Lung (tissue), 12 donors: ENCODE measurements around the gene TMCC3. TPM values are rescaled to one million over a fixed set of nuclear protein-coding genes. Genes with fewer than 3 reads are reported as not detected.

Experiments used
- ATAC-seq: fragments of 200-7000 bp; cut with Tn5 transposase; one replicate; pipeline ENCODE4 v1.9.1; 2020; ENCODE audit warnings: moderate number of reproducible peaks; ENCODE audit not compliant: insufficient read depth, low FRiP score
- DNase-seq, 3 donors: peaks; one replicate each; pipeline ENCODE4 v3.0.0-alpha.2; 2013 to 2017
- H3K27ac ChIP-seq, 2 donors: one replicate each; pipeline ENCODE4 v1.5.1; 2013; ENCODE audit warnings: mild to moderate bottlenecking in 2 of 2, moderate library complexity in 2 of 2, control low read depth in 1 of 2, inconsistent platforms in 1 of 2, low read depth in 1 of 2, low read length in 1 of 2
- H3K27me3 ChIP-seq, 3 donors: one replicate each; pipeline ENCODE4 v1.5.1; 2013; ENCODE audit warnings: low read length in 2 of 3; ENCODE audit not compliant: control insufficient read depth in 3 of 3, insufficient read depth in 3 of 3
- H3K36me3 ChIP-seq, 4 donors: one replicate each; pipeline ENCODE4 v1.5.1; 2013; ENCODE audit warnings: low read length in 4 of 4, mild to moderate bottlenecking in 1 of 4, moderate library complexity in 1 of 4; ENCODE audit not compliant: control insufficient read depth in 4 of 4, insufficient read depth in 4 of 4
- H3K4me1 ChIP-seq, 5 donors: one replicate each; pipeline ENCODE4 v1.5.1; 2013; ENCODE audit warnings: low read length in 5 of 5, mild to moderate bottlenecking in 2 of 5, moderate library complexity in 1 of 5; ENCODE audit not compliant: control insufficient read depth in 5 of 5, insufficient read depth in 5 of 5
- H3K4me3 ChIP-seq: one replicate; pipeline ENCODE4 v1.5.1; 2013; ENCODE audit warnings: mild to moderate bottlenecking, control low read depth, moderate library complexity
- H3K9ac ChIP-seq, 2 donors: one replicate each; pipeline ENCODE4 v1.5.1; 2013; ENCODE audit warnings: low read length in 2 of 2, control low read depth in 1 of 2; ENCODE audit not compliant: insufficient read depth in 1 of 2
- H3K9me3 ChIP-seq, 4 donors: one replicate each; pipeline ENCODE4 v1.5.1; 2013; ENCODE audit warnings: low read length in 3 of 4, mild to moderate bottlenecking in 1 of 4, moderate library complexity in 1 of 4; ENCODE audit not compliant: control insufficient read depth in 4 of 4, insufficient read depth in 3 of 4
- WGBS, 2 donors: extraction: QIAGEN DNeasy Blood & Tissue Kit; methylation state at CpG; one replicate each; pipeline ENCODE4 v1.1.7; 2013; 5-methylcytosine and 5-hydroxymethylcytosine counted together
- polyA plus RNA-seq, 2 donors: library from polyadenylated mRNA; stranded (reverse); fragments of 200-250 nt; gene quantifications; one replicate each; pipeline ENCODE4 v1.2.1, GENCODE V29; 2013
- total RNA-seq, 2 donors: library from RNA; depleted of rRNA in 1 of 2; stranded (reverse); fragments of >200 nt in 1 of 2; gene quantifications; one replicate each; pipeline ENCODE4 v1.2.1, GENCODE V29; 2014 to 2021
- TF ChIP-seq, protein P1 (sequence below): IDR thresholded peaks from 2 replicates; pipeline ENCODE4 v1.5.1; 2012; ENCODE audit warnings: mild to moderate bottlenecking; ENCODE audit errors: control extremely low read depth, extremely low read depth
- donor health status: control.
- donor health status: control.
- donor health status: Bipolar disorder and iron deficiency.
- donor health status: healthy.
- donor health status: DM: yes; HTN: yes; CAD: no.

Gene TMCC3
- total and polyA plus RNA-seq, 4 donors, result 1.7 to 17.8 (median 7.6) TPM

DNA sequence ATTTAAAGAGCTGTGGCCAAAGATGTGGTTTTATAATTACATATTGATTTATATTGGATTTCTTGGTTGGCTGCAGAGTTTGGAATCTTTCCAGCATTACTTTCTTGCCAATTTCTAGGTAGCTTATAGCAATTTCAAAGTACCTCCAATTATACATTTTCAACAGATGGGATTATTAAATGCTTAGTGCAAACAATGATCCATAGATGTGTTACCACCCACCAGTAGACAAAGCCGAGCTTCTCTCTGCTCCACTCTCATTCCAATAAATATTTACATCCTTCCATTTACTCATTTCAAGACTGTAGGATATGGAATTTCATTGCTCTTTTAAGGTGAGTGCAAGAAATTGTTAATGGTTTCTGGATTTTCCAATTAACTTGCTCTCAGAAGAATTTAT is 21.6 kb upstream of the TMCC3 start:
- no peak overlapping the region for H3K27ac ChIP-seq
- ATAC-seq, result no peak
- no peak overlapping the region for H3K9ac ChIP-seq
- H3K4me3 ChIP-seq, result no peak overlapping the region
- TF ChIP-seq, protein P1, sequence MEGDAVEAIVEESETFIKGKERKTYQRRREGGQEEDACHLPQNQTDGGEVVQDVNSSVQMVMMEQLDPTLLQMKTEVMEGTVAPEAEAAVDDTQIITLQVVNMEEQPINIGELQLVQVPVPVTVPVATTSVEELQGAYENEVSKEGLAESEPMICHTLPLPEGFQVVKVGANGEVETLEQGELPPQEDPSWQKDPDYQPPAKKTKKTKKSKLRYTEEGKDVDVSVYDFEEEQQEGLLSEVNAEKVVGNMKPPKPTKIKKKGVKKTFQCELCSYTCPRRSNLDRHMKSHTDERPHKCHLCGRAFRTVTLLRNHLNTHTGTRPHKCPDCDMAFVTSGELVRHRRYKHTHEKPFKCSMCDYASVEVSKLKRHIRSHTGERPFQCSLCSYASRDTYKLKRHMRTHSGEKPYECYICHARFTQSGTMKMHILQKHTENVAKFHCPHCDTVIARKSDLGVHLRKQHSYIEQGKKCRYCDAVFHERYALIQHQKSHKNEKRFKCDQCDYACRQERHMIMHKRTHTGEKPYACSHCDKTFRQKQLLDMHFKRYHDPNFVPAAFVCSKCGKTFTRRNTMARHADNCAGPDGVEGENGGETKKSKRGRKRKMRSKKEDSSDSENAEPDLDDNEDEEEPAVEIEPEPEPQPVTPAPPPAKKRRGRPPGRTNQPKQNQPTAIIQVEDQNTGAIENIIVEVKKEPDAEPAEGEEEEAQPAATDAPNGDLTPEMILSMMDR, result no peak
- WGBS, 2 donors, result 74 to 92% methylated on average over 1 of the region's 1 CpG
- no peaks in the 10 kb centered on the region for H3K27me3 ChIP-seq
- no peak for DNase-seq
- H3K4me1 ChIP-seq, result peaks cover 0 to 8% (median 2%) of the 10 kb centered on the region in 5 donors
- no peaks in the 10 kb centered on the region for H3K36me3 ChIP-seq
- H3K9me3 ChIP-seq, result no peaks in the 10 kb centered on the region

DNA sequence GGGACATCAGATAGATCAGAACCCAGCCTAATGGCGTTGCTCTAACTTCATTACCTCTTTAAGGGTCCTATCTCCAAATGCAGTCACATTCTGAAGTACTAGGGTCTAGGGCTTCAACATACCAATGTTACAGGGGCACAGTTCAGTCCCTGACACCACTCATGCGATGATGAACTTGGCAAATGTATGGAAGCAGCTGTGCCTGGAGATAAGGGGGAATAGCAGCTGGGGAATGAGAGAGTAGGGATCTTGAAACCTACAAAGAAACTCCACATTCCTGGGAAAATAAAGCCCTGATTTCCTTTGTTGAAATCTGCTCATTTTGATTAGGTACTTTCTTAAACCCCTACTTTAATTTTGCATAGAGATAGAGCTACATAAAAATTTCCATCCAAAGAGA is 20.5 kb upstream of the TMCC3 start:
- TF ChIP-seq, protein P1, result no peak
- DNase-seq (peak; percentile 38 to 52 (median 47)), ATAC-seq (no peak)
- peaks cover 0 to 5% (median 0%) of the 10 kb centered on the region in 5 donors for H3K4me1 ChIP-seq
- H3K9me3 ChIP-seq, result no peaks in the 10 kb centered on the region
- H3K9ac ChIP-seq, result no peak overlapping the region
- H3K4me3 ChIP-seq, result no peak overlapping the region
- WGBS, 2 donors, result 82 to 87% methylated on average over 2 of the region's 2 CpGs
- H3K36me3 ChIP-seq, result no peaks in the 10 kb centered on the region
- no peak overlapping the region for H3K27ac ChIP-seq
- no peaks in the 10 kb centered on the region for H3K27me3 ChIP-seq

DNA sequence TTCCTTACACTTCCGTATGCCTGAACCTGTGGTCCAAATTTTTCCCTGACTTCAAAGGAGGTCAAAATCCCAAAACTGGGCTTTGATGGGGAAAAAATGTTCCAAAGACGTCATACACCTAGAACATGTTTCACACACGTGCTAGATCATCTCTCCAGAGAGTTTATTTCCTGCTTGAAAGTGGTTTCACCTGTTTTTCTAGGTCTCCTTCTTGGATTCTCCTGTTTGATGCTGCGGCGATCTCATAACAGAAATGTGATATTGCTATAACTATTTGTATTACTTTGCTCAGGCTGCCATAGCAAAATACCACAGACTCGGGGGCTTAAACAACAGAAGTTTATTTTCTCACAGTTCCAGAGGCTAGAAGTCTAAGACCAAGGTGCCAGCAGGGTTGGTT is 19.7 kb upstream of the TMCC3 start:
- Histone ChIP-seq H3K27ac (no peak overlapping the region), H3K9ac (no peak overlapping the region), H3K4me1 (peaks cover 0 to 5% (median 0%) of the 10 kb centered on the region in 5 donors), H3K36me3 (no peaks in the 10 kb centered on the region), H3K4me3 (no peak overlapping the region), H3K27me3 (no peaks in the 10 kb centered on the region), H3K9me3 (no peaks in the 10 kb centered on the region)
- TF ChIP-seq, protein P1, result no peak
- ATAC-seq (no peak), DNase-seq (no peak)
- 82 to 93% methylated on average over 6 of the region's 6 CpGs for WGBS, 2 donors

DNA sequence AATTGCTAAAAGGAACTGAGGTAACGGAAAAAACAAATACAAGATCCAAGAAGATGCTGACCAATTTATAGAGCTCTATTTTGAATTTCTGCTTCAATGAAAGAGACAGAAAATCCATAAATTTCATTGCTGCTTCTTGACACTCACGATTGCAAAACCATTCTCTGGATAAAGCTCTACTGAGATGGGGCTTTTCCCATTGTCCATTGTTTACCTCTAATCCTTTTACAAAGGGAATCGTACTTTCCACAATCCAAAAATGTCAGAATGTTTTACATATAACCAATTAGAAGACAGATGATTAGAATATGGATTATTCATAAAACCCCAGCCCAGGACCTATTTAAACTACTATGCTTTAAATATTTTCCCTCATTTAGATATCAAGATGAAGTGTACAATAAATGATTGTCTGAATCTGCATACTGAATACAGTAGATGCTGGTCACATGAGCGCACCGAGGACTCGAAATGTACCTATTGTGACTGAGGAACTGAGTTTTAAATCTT is 16.7 kb upstream of the TMCC3 start:
- Histone ChIP-seq H3K9me3 (no peaks in the 10 kb centered on the region), H3K27me3 (no peaks in the 10 kb centered on the region), H3K4me1 (peaks cover 0 to 5% (median 2%) of the 10 kb centered on the region in 5 donors), H3K9ac (no peak overlapping the region), H3K4me3 (no peak overlapping the region), H3K36me3 (no peaks in the 10 kb centered on the region), H3K27ac (no peak overlapping the region)
- WGBS, 2 donors, result 90 to 91% methylated on average over 6 of the region's 6 CpGs
- DNase-seq (no peak), ATAC-seq (no peak)
- TF ChIP-seq, protein P1, result no peak
